HG03469 (cell line): ENCODE measurements around the gene GABPB1.

Experiments used
- ATAC-seq: cut with Tn5 transposase; IDR thresholded peaks from one replicate; pipeline ENCODE4 v1.9.1; 2021; ENCODE audit warnings: mild to moderate bottlenecking, moderate library complexity, moderate number of reproducible peaks; ENCODE audit not compliant: unreplicated experiment

The GABPB1 gene

DNA sequence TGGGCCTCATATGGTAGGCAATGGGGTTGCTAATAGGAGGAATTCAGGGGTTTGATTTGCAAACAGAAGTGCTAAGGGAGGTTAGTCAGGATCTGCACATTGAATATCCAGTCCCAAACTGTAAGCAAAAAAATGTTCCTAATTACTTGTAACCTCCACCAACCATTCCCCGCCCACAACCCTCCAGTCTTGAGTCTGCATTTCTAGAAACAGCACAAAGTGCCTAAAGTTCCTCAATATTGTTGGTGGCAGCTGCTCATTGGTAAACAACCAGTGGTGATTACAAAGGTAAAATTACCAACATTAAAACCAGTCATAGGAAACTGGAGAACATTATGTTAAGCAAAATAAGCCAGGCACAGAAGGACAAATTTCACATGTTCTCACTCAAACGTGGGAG, 108.4 kb downstream of the GABPB1 start:
- no peak for ATAC-seq

DNA sequence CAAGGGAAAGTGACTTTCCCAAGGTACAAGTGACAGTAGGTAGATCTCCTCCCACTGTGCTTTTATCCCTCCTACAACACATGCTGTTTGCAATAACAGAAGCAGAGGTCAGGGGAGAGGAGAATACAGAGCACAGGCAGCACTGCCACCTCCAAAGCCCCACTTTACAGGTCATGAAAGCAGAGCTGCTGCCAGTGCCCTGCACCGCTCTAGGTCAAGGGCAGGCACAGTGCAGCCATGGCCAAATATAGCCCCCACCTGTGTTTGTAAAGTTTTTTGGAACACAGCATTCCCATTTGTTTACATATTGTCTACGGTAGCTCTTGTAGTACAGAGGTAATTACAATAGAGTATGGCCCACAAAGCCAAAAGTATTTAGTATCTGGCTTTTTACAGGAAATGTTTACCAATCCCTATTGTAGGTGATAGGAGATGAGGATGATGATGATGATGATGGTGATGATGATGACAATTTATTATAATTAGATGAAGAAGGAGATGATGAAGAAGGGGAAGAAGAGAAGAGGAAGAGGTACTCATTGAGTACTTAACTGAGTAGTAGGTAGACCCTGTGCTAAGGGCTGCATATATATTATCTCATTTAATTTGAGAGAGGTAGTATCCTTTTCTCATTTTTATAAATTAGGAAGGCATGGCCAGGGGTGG, 109.9 kb downstream of the GABPB1 start:
- no peak for ATAC-seq

DNA sequence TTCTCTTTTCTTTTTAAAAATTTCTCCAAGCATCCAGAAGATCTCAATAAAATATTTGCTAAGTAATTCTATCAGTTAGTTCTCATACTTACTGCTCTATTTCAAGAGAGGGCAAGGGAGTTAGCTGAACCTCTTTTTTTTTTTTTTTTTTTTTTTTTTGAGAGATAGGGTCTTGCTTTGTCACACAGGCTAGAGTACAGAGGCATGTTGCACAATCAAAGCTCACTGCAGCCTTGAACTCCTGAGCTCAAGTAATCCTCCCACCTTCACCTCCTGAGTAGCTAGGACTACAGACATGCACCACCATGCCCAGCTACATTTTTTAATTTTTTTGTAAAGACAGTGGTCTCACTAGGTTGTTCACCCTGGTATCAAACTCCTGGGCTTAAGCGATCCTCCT, 110.8 kb downstream of the GABPB1 start:
- no peak for ATAC-seq

DNA sequence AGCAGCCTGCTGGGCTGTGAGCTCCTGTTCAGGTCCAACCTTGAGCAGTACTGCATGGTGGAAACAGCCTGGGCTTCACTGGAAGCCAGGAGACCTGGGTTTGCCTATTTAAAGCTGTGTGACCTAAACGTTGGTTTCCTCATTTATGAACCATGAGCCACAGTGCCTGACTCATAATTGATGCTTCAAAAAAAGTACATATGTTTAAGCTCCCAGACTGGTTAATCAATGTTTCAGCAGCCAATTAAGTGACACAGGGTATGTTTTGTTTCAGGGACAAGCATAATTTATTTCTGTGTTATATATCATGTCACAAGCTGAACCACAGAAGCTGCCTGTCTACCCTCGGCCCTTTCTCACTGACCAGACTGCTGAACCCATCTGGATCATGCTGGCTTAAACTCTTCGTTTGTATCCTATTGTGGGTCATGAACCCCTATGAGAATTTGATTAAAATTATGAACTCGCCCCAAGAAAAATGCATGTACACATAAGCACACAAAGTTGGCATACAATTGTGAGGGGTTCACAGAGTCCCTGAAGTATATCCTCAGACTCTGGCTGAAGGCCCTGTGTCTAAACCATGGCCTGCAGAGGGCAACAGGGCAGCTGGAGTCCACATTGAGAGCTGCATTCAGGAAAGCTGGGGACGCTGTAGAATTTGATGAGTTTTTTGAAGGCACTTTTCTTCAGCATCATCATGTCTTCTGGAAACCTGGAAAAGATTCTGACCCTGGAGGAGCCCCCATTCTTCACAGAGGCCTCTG, 113.1 kb downstream of the GABPB1 start:
- ATAC-seq, result no peak

DNA sequence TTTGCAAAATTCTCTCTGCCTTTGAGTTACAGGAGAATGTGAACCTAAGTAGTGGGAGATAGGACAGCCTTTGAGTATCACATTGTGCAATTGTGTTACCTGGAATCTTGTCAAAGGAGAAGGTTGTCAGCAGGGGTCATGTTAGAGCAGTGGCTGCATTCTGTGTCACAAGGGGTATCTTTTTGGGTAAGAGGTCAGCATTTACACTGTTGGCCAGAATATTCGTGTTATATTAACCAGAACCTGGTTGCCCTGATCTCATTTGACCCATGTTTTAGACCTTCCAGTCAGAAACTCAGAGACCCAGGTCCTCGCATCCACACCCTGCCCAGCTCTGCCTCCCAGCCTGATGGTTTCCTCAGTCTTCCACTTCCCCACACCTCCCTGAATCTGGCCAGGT, 116.7 kb downstream of the GABPB1 start:
- no peak for ATAC-seq

DNA sequence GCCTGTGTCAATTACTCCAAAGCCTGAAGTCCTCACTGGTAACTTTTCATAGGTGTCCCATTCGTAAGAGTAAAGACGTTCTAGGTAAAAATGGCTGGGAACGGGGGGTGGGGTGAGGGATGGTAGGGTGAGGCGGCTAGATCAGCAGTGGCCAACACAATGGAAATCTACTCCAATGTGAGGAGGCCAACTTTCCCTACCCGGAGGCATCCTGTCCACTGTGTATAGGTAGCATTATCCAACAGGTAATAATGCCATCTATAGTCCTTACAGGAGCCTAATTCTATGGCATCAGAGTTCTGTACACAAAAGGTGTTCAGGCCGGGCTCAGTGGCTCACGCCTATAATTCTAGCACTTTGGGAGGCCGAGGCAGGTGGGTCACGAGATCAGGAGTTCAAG, 118.6 kb downstream of the GABPB1 start:
- ATAC-seq, result no peak

DNA sequence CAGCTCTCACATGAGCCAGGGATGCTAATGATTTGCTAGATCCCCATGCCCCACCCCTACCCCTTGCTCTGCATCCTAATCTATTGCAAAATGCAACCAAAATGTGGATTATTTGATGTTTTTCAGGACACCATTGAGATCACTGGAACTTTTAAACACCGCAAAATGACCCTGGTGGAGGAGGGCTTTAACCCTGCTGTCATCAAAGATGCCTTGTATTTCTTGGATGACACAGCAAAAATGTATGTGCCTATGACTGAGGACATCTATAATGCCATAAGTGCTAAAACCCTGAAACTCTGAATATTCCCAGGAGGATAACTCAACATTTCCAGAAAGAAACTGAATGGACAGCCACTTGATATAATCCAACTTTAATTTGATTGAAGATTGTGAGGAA, 119.2 kb downstream of the GABPB1 start:
- ATAC-seq, result no peak

DNA sequence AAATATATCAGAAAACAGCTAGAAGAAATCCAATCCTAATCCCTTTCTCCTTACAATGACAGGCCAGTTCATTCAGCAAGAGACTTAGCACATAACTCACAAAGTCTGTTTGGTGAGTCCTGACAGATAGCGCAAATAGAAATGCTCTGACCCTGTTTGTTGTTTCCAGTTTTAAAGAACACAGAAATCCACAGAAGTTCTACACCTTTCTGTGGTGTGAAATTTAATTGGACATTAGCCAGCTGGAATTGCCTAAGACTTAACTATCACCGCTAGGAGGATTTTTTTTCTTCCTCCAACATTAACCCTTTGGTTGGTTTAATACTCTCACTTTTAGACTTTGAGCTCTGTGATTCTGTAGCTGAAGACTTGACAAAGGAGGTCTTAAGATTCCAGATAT, 120.2 kb downstream of the GABPB1 start:
- ATAC-seq, result no peak

DNA sequence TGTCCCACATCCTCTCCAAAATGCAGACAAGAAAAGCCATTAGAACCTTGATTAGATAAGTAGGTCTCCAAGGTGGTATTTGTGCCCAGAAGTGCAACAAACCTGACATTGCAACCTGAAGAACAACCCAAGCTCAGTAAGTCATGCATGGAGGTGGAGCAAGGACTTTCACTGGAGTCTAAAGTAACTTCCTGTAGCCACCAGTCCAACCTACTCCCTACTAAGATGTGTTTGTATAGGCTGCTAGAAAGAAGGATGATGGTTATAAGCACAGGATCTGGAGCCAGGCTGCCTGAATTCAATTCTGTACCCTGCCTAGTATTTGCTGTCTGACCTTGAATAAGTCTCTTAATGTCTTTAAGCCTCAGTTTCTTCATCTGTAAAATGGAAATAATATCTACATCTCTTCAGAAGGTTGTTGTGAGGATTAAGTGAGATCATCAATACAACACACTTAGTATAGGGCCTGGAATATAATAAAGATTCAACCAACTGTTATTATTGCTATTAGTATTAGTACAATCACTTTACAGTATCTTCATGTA, 121.7 kb downstream of the GABPB1 start:
- no peak for ATAC-seq

DNA sequence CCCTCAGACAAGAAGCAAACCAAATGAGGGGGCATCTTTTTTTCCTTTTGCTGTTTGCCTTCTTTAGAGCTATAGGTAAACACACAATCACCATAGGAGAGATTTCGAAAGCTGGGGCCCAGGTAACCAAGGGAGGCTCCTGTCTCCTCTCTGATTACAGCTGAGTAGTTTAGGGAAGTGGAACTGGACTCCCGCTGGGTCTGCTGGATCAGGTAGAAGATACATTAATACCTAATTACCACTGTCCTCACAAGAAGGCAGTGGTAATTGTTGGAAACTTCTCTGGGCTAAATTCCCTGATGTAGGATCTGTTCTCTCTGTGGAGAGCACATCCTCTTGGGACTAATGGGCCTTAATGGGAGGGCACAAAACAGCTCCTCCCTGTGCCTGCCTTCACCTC, 122.2 kb downstream of the GABPB1 start:
- no peak for ATAC-seq

DNA sequence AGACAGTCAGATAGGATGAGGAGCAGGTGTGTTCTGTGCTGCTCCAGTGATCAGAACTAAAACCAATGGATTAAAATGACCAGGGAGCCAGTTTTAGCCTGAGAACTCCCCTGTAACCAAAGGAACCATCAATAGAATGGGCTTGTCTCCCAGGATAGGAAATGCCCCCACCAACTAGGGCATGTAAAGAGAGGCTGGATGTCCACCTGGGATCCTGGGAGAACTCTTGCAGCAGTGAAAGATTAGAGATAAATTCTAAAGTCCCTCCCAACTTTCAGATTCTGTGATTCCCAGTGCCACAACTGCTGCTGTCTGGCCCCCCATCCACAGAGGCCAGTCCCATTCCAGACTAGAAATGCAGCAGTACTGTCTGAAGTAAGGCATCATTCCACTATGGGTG, 123.2 kb downstream of the GABPB1 start:
- no peak for ATAC-seq

DNA sequence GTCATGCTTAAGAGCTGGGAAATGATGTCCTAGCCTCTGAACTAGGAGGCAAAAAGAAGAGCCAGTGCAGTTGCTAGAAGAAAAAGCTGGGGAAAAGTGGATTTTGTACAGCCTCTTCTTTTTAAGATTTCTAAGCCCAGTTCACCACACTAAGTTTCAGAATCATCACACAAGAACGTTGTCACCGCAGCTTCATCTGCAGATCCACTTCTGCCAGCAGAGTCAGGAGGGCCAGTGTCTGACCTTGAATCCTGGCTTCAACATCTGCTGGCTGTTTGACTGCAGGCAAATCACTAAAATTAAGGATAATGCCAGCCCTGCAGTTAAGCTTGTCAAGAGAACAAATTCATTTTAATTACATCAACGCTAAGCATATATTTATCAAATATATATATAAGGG, 125.7 kb downstream of the GABPB1 start:
- ATAC-seq, result no peak

DNA sequence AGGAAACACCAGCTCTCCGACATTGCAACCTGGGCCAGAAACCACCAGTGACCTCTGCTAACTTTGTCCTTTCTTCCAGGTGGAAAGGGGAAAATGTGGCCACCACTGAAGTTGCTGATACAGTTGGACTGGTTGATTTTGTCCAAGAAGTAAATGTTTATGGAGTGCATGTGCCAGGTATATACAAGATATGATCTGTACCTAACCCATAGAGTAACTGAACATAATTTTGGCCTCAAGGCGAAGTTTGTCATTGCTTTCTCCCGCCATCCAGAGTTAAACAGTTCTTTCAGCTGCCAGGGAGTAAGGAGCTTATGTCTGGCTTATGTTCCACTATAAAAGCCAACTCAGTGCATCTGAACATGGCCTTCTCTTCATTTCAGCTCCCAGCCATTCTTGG, 126.1 kb downstream of the GABPB1 start:
- ATAC-seq, result no peak

DNA sequence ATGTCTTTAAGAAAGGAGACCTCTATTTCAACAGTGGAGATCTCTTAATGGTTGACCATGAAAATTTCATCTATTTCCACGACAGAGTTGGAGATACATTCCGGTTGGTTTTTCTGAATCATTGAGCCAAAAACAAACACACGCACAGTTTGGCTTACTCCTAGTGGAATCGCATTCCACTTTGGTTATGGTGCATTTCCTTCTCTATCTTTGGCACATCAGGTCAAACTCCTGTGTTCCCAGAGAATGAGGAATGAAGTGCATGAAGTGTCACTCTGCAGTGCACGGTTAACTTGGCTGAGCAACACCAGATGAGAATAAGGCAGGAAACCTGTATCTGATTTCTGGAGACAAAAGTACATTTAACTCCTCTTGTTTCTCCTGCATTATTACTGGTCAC, 127.9 kb downstream of the GABPB1 start:
- ATAC-seq, result no peak

DNA sequence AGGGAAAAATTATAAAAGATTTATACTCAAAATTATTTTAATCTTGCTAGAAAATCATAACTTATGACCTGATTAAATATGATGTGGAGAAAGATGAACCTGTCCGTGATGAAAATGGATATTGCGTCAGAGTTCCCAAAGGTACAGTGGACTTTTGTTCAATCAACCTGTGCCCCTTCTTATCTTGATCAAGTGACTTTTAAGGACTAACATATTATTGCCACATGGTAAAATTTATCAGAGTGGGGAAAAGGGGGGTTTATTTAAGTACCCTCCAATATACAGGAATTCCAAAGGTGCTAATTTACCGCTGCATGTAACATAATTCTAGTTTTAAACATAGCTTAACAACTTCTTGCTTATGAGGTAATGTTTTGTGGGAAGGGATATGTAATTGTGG, 129.1 kb downstream of the GABPB1 start:
- no peak for ATAC-seq
